HG03103 (cell line): ENCODE data around the gene OXA1L.
"Not testable (repeated sequence)": the region's sequence is repeated elsewhere in the genome, so short reads cannot be mapped to it uniquely, and the experiment has no call there.

Experiments used
- ATAC-seq: cut with Tn5 transposase; IDR thresholded peaks from one replicate; pipeline ENCODE4 v1.9.1; 2021; ENCODE audit warnings: low read depth; ENCODE audit not compliant: unreplicated experiment

Gene OXA1L

DNA sequence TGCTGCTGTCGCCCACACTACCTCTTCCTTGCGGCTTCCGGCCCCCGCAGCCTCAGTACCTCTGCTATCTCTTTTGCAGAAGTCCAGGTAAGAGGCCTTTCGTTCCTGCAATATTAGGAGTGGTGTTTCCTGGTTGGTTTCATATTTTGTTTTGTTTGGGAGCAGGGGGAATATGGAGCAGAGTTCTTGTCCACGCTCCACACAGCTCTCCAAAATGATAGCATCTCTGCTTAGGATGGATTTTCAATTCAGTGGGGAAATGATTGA is 768 bp downstream of the OXA1L start:
- peak; percentile 23 for ATAC-seq

DNA sequence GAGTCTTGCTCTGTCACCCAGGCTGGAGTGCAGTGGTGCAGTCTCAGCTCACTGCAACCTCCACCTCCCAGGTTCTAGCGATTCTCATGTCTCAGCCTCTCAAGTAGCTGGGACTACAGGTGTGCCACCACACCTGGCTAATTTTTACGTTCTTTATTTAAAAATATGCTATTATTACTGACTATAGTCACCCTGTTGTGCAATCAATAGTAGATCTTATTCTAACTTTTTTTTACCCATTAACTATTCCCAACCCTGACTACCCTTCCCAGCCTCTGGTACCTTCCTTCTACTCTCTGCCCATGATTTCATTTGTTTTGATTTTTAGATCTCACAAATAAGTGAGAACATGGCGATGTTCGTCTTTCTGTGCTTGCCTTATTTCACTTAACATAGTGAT is 2.5 kb downstream of the OXA1L start:
- ATAC-seq: no peak

GRCh38 chr14:22769369-22769768 is 2.9 kb downstream of the OXA1L start:
- no peak for ATAC-seq

DNA sequence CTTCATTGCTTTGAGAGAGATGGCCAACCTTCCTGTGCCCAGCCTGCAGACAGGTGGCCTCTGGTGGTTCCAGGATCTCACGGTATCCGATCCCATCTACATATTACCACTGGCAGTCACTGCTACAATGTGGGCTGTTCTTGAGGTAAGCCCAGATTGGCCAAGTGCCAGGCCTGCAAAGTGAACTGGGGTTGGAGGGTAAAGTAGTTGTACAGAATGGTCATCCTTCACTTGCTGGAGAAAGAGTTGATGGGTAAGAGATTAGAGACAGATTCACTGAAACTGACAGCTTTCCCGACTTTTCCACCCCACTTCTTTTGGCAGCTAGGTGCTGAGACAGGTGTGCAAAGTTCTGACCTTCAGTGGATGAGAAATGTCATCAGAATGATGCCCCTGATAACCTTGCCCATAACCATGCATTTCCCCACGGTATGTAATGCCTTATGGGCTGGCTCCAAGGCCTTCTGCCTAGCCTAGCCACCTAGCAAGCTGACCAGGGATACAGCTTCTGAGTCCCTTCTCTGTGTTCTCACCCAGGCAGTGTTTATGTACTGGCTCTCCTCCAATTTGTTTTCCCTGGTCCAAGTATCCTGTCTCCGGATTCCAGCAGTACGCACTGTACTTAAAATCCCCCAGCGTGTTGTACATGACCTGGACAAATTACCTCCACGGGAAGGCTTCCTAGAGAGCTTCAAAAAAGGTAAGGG is 4.1 kb downstream of the OXA1L start:
- no peak for ATAC-seq

DNA sequence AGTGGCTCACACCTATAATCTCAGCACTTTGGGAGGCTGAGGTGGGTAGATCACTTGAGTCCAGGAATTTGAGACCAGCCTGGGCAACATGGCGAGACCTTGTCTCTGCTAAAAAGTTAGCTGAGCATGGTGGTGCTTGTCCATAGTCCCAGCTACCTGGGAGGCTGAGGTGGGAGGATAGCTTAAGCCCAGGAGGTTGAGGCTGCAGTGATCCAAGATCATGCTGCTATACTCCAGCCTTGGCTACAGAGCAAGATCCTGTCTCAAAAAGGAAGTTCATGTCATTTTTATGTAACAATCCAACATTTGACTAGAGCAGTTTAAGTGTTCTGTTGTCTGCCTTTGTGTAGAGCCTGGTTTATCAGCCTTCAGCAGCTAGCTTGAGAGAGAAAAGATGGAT is 6.2 kb downstream of the OXA1L start:
- no peak for ATAC-seq

GRCh38 chr14:22773162-22774010 is 6.9 kb downstream of the OXA1L start:
- no peak for ATAC-seq

DNA sequence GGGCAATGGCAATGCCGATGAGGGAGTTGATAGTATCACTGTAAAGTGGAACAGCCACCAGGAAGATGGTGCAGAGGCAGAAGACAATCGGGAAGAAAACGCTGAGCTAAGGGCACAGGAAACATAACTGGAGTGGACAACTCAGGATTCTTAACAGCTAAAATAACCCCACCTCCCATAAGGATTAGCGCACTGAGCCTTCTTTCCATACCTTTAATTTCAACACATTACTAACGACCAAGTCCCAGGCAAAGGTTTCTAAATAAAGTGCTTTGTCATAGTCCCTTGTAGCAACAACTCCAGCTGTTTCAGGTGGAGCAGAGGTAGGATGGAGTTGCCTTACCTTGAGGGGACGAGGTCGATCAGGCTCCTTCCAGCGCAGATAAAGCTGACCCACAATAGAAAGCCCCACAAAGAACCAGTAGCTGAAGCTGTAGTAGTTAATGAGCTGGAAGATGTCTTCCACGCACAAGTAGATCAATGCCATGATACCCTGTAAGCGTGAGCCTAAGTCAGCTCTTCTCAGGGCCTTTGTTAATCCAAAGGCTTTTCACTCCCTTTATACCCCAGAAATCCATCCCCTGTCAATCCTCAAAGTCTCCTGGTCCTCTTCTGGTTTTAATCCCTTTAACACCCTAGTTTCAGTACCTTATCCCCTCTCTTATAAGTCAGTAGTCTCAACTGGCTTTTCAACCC is 7.7 kb downstream of the OXA1L start:
- no peak for ATAC-seq

DNA sequence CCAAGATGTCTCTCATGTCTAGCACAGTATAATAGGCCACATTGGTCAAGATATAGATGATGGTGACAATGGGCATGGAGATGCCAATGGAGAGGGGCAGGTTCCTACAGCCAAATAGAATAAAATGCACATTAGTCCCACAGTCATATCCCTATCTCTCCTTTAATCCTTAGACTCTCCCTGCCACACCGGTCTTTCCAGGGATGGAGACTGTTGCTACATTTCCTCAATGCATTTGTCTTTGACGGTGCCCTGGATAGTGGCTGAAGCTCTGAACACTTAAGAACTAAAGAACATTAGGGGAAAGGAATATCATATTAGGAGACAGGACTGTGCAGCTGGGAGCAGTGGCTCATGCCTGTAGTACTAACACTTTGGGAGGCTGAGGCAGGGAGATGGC is 9.7 kb downstream of the OXA1L start:
- no peak for ATAC-seq

- not testable (repeated sequence) for ATAC-seq
Measured at GRCh38 chr14:22776849-22777248, 10.4 kb downstream of the OXA1L start.

DNA sequence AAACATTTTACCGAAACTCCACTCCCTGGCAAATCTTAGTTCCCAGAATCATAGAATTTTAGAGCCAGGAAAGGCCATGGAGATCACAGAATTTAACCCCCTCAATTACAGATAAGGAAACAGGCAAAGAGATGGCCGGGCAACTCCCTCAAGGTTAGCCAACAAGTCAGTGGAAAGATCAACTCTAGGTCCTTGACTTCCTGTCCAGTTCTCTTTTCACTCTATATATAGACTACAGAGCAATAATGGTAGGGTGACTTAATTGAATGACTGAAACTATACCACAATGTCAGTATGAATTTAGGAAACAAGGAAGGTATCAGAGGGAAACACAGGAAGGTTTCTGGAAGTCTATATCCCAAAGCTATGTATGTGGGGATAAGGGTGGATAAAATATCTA is 11.6 kb downstream of the OXA1L start:
- ATAC-seq: no peak

- ATAC-seq: no peak
Measured at GRCh38 chr14:22780105-22780679, 13.7 kb downstream of the OXA1L start.

GRCh38 chr14:22780941-22781300 is 14.4 kb downstream of the OXA1L start:
- no peak for ATAC-seq

GRCh38 chr14:22781301-22781991 is 15.0 kb downstream of the OXA1L start:
- ATAC-seq: no peak

DNA sequence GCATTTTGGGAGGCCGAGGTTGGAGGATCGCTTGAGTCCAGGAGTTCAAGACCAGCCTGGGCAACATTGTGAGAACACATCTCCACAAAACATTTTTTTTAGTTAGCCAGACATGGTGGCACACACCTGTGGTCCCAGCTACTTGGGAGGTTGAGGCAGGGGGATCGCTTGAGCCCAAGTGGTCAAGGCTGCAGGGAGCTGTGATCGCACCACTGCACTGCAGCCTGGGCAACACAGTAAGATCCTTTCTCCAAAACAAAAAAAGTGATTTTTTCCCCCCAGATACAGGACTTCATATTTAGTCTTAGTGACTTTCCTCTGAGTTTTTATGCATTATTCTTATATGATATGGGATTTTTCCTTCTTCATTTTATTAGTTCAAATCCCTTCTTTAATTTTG is 20.2 kb downstream of the OXA1L start:
- no peak for ATAC-seq

GRCh38 chr14:22791301-22791700 is 24.8 kb downstream of the OXA1L start:
- ATAC-seq: no peak

DNA sequence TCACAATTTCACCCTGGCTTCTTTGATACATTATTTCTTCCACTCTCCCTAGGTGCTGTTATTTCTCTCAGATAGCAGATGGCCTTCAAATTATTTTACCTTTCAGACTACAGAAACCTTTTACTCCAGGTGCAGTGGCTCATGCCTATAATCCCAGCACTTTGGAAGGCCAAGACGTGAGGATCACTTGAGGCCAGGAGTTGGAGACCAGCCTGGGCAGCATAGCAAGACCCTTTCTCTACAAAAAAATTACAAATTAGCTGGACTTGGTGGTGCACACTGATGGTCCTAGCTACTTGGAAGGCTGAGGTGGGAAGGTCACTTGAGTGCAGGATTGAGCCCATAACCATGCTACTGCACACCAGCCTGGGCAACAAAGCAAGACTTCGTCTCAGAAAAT is 25.7 kb downstream of the OXA1L start:
- no peak for ATAC-seq

DNA sequence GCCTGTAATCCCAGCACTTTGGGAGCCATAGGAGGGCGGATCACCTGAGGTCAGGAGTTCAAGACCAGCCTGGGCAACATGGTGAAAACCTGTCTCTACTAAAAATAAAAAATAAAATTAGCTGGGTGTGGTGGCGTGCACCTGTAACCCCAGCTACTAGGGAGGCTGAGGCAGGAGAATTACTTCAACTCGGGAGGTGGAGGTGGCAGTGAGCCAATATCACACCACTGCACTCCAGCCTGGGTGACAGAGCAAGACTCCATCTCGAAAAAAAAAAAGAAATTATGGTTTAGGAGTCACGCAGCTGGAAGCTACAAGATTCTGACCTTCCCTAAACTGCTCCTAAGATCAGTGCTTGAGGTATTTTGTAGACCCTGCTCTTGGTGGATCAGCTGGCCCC is 27.1 kb downstream of the OXA1L start:
- ATAC-seq: not testable (repeated sequence)

- ATAC-seq: no peak
Measured at GRCh38 chr14:22793976-22794375, 27.5 kb downstream of the OXA1L start.

DNA sequence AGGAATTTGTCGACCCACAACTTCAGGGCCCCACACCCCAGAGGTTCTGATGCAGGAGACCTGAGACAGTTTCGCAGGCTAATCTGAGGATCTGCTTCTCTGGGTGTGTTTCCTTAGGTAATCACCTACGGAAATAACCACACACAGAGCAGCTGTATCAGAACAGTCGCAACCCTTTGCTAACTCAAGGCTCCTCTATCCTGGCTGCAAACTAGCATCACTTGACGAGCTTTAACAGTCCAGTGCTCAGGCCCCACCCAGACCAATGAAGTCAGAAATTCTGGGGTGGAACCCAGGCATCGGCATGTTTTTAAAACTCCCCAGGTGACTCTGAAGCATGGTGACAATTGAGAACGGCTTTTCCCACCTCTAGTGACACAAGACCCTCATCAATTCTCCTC is 28.1 kb downstream of the OXA1L start:
- ATAC-seq: peak; percentile 49

- ATAC-seq: no peak
Measured at GRCh38 chr14:22796087-22796707, 29.7 kb downstream of the OXA1L start.
